ENCODE measurements around the gene PPARG.

- TF ChIP-seq CTCF (IDR thresholded peaks at IDR 0.05), result no peak
- TF ChIP-seq POLR2A (IDR thresholded peaks at IDR 0.05), result no peak
- no peak for TF ChIP-seq POLR2AphosphoS5 (IDR thresholded peaks at IDR 0.05)
Observed at GRCh38 chr3:12451481-12451880, 162.6 kb downstream of the PPARG start.

Measured in stomach (tissue), 4 donors.